WTC11 (cell line): Measurements from ENCODE around the gene PMM1. TPM values are rescaled to one million over a fixed set of nuclear protein-coding genes. Genes with fewer than 3 reads are reported as not detected.
"Not testable (repeated sequence)": the region's sequence is repeated elsewhere in the genome, so short reads cannot be mapped to it uniquely, and the experiment has no call there.

Experiments used
- ATAC-seq: fragments of 200-7000 bp; cut with Tn5 transposase; 2 replicates; pipeline ENCODE4 v1.10.0; 2021; ENCODE audit warnings: mild to moderate bottlenecking, moderate library complexity
- CTCF ChIA-PET: fragments of 300-600 bp; sonication (Branson Sonifier 250); formaldehyde crosslinking; loops from one replicate; lab custom pipeline; 2021; ENCODE audit warnings: antibody characterized with exemption; lab: Charles Lee
- POLR2A ChIA-PET: fragments of 350-600 bp; sonication (Branson Sonifier 250); formaldehyde crosslinking; loops from one replicate; lab custom pipeline; 2021; ENCODE audit warnings: antibody characterized with exemption; lab: Charles Lee
- DNase-seq: peaks from one replicate; pipeline ENCODE4 v3.0.0; 2021; ENCODE audit warnings: low spot score
- H3K27ac Mint-ChIP-seq: 2 replicates; pipeline ENCODE4 v1.8.0; 2021; ENCODE audit warnings: mixed read lengths
- H3K27me3 Mint-ChIP-seq: 2 replicates; pipeline ENCODE4 v1.8.0; 2021; ENCODE audit warnings: low read depth, mild to moderate bottlenecking, moderate library complexity, mixed read lengths
- H3K36me3 Mint-ChIP-seq: 2 replicates; pipeline ENCODE4 v1.8.0; 2021; ENCODE audit warnings: mixed read lengths
- H3K4me1 Mint-ChIP-seq: 2 replicates; pipeline ENCODE4 v1.8.0; 2022; ENCODE audit warnings: mixed read lengths
- H3K4me3 Mint-ChIP-seq: 2 replicates; pipeline ENCODE4 v1.8.0; 2021; ENCODE audit warnings: mild to moderate bottlenecking, moderate library complexity, mixed read lengths
- H3K9me3 Mint-ChIP-seq: 2 replicates; pipeline ENCODE4 v1.8.0; 2021; ENCODE audit warnings: mixed read lengths
- EMX1 ChIP-seq: fragments of 250-450 bp; sonication (Bioruptor Pico); IDR thresholded peaks from 2 replicates; pipeline ENCODE4 v1.8.0; 2021; ENCODE audit warnings: mild to moderate bottlenecking
- FOXJ3 ChIP-seq: sonication (generic); formaldehyde crosslinking; IDR thresholded peaks from 2 replicates; pipeline ENCODE4 v1.9.0; 2021; ENCODE audit warnings: missing genetic modification reagents, mild to moderate bottlenecking, borderline replicate concordance
- FOXK1 ChIP-seq: sonication (generic); formaldehyde crosslinking; IDR thresholded peaks from 2 replicates; pipeline ENCODE4 v1.8.0; 2022; ENCODE audit warnings: mild to moderate bottlenecking, moderate library complexity, missing genetic modification reagents
- KAT7 ChIP-seq: sonication (generic); formaldehyde crosslinking; IDR thresholded peaks from 2 replicates; pipeline ENCODE4 v1.8.1; 2023; ENCODE audit warnings: missing genetic modification reagents, mild to moderate bottlenecking, borderline replicate concordance
- NFATC4 ChIP-seq: fragments of 250-450 bp; sonication (Bioruptor Pico); IDR thresholded peaks from 2 replicates; pipeline ENCODE4 v1.9.0; 2021; ENCODE audit warnings: mild to moderate bottlenecking
- NFE2L1 ChIP-seq: sonication (generic); formaldehyde crosslinking; IDR thresholded peaks from 2 replicates; pipeline ENCODE4 v1.8.1; 2023; ENCODE audit warnings: missing genetic modification reagents
- OVOL2 ChIP-seq: fragments of 250-450 bp; sonication (Bioruptor Pico); IDR thresholded peaks from 2 replicates; pipeline ENCODE4 v1.9.0; 2021; ENCODE audit warnings: mild to moderate bottlenecking, borderline replicate concordance
- RELA ChIP-seq: sonication (generic); formaldehyde crosslinking; IDR thresholded peaks from 2 replicates; pipeline ENCODE4 v1.8.1; 2022; ENCODE audit warnings: missing genetic modification reagents, mild to moderate bottlenecking, borderline replicate concordance
- SMAD4 ChIP-seq: sonication (generic); formaldehyde crosslinking; IDR thresholded peaks from 2 replicates; pipeline ENCODE4 v1.8.0; 2022; ENCODE audit warnings: mild to moderate bottlenecking, missing genetic modification reagents
- TCF7 ChIP-seq: sonication (generic); formaldehyde crosslinking; IDR thresholded peaks from 2 replicates; pipeline ENCODE4 v1.8.0; 2022; ENCODE audit warnings: mild to moderate bottlenecking, low read depth, missing genetic modification reagents, moderate library complexity
- TP53 ChIP-seq: sonication (generic); formaldehyde crosslinking; IDR thresholded peaks from 2 replicates; pipeline ENCODE4 v1.8.1; 2023; ENCODE audit warnings: mild to moderate bottlenecking, missing genetic modification reagents
- ZNF232 ChIP-seq: sonication (generic); formaldehyde crosslinking; IDR thresholded peaks from 2 replicates; pipeline ENCODE4 v1.8.0; 2022; ENCODE audit warnings: mild to moderate bottlenecking, missing genetic modification reagents
- ZNF281 ChIP-seq: sonication (generic); formaldehyde crosslinking; IDR thresholded peaks from 2 replicates; pipeline ENCODE4 v1.8.0; 2023; ENCODE audit warnings: mild to moderate bottlenecking, missing genetic modification reagents
- ZNF416 ChIP-seq: fragments of 250-450 bp; sonication (Bioruptor Pico); IDR thresholded peaks from 2 replicates; pipeline ENCODE4 v1.9.0; 2021; ENCODE audit warnings: mild to moderate bottlenecking, inconsistent platforms
- ZNF425 ChIP-seq: fragments of 250-450 bp; sonication (Bioruptor Pico); conservative IDR thresholded peaks from 2 replicates; pipeline ENCODE4 v1.9.0; 2021; ENCODE audit warnings: mild to moderate bottlenecking
- ZNF512 ChIP-seq: sonication (generic); formaldehyde crosslinking; IDR thresholded peaks from 2 replicates; pipeline ENCODE4 v1.8.1; 2022; ENCODE audit warnings: missing genetic modification reagents, borderline replicate concordance
- total RNA-seq: library from RNA; stranded (reverse); gene quantifications from 3 replicates; pipeline ENCODE4 v1.2.3, GENCODE V29; 2021
- TF ChIP-seq, protein P1 (sequence below): sonication (generic); formaldehyde crosslinking; IDR thresholded peaks from 2 replicates; pipeline ENCODE4 v1.8.0; 2023; ENCODE audit warnings: missing genetic modification reagents, mild to moderate bottlenecking, borderline replicate concordance
- TF ChIP-seq, protein P2 (sequence below): sonication (generic); formaldehyde crosslinking; IDR thresholded peaks from 2 replicates; pipeline ENCODE4 v1.8.0; 2022; ENCODE audit warnings: mild to moderate bottlenecking, missing genetic modification reagents
- TF ChIP-seq, protein P3 (sequence below): sonication (generic); formaldehyde crosslinking; IDR thresholded peaks from 2 replicates; pipeline ENCODE4 v1.8.1; 2023; ENCODE audit warnings: mild to moderate bottlenecking, missing genetic modification reagents, moderate library complexity

PMM1 gene
- total RNA-seq, 1 experiment from 2014 or later: 15.7 TPM

DNA sequence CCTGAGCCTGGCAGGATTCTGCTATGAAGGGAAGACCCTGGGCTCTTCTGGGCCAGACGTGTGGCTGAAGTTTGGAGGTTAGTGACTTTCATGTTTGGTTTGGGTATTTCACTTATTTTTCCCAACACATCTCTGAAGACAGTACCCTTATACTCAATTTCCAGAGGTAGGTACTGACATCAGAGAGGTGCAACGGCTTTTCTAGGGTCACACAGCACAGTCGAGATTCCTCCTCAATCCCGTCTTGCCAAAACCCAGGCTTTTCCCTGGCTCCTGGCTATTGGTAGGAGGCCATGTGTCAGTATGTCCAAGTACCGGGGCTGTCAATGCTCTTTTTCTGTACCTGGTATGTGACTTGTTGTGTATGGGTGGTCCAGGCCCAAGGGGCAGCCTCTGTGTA is 6.1 kb upstream of the PMM1 start (continued):
- TF ChIP-seq, protein P1, sequence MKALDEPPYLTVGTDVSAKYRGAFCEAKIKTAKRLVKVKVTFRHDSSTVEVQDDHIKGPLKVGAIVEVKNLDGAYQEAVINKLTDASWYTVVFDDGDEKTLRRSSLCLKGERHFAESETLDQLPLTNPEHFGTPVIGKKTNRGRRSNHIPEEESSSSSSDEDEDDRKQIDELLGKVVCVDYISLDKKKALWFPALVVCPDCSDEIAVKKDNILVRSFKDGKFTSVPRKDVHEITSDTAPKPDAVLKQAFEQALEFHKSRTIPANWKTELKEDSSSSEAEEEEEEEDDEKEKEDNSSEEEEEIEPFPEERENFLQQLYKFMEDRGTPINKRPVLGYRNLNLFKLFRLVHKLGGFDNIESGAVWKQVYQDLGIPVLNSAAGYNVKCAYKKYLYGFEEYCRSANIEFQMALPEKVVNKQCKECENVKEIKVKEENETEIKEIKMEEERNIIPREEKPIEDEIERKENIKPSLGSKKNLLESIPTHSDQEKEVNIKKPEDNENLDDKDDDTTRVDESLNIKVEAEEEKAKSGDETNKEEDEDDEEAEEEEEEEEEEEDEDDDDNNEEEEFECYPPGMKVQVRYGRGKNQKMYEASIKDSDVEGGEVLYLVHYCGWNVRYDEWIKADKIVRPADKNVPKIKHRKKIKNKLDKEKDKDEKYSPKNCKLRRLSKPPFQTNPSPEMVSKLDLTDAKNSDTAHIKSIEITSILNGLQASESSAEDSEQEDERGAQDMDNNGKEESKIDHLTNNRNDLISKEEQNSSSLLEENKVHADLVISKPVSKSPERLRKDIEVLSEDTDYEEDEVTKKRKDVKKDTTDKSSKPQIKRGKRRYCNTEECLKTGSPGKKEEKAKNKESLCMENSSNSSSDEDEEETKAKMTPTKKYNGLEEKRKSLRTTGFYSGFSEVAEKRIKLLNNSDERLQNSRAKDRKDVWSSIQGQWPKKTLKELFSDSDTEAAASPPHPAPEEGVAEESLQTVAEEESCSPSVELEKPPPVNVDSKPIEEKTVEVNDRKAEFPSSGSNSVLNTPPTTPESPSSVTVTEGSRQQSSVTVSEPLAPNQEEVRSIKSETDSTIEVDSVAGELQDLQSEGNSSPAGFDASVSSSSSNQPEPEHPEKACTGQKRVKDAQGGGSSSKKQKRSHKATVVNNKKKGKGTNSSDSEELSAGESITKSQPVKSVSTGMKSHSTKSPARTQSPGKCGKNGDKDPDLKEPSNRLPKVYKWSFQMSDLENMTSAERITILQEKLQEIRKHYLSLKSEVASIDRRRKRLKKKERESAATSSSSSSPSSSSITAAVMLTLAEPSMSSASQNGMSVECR (CRISPR knock-in tag): no peak
- TF ChIP-seq EMX1 (CRISPR knock-in tag) (no peak), TCF7 (no peak), ZNF232 (no peak), KAT7 (no peak), NFE2L1 (CRISPR knock-in tag) (no peak), FOXJ3 (CRISPR knock-in tag) (no peak), ZNF512 (CRISPR knock-in tag) (no peak), RELA (CRISPR knock-in tag) (no peak), OVOL2 (CRISPR knock-in tag) (no peak), TP53 (CRISPR knock-in tag) (no peak)

- H3K4me1 Mint-ChIP-seq, H3K4me3 Mint-ChIP-seq, DNase-seq, H3K9me3 Mint-ChIP-seq, ATAC-seq, H3K27ac Mint-ChIP-seq, H3K36me3 Mint-ChIP-seq, POLR2A ChIA-PET: not testable (repeated sequence)
- CTCF ChIA-PET: interaction anchor here (1.2 to 2.0 kb wide), 2 partner anchors 10 to 16 kb away, joined by 5 to 8 read pairs; no protein-coding TSS in a partner anchor
- H3K27me3 Mint-ChIP-seq: peaks cover 16% of the 10 kb centered on the region; the same call in 1 of the 2 replicates
Observed at GRCh38 chr22:41593336-41593960, 3.8 kb upstream of the PMM1 start.

GRCh38 chr22:41587347-41587723 is 2.3 kb downstream of the PMM1 start:
- no peaks in the 10 kb centered on the region for H3K36me3 Mint-ChIP-seq
- no peak overlapping the region for H3K27ac Mint-ChIP-seq
- ChIA-PET POLR2A (no interaction called here), CTCF (interaction anchor here (0.7 to 1.6 kb wide), 2 partner anchors 10 kb away, joined by 3 to 6 read pairs; no protein-coding TSS in a partner anchor)
- peaks cover 2% of the 10 kb centered on the region; the same call in 1 of the 2 replicates for H3K27me3 Mint-ChIP-seq
- ATAC-seq (no peak), DNase-seq (no peak)
- H3K9me3 Mint-ChIP-seq: no peaks in the 10 kb centered on the region
- peaks cover 6% of the 10 kb centered on the region for H3K4me1 Mint-ChIP-seq
- no peak overlapping the region for H3K4me3 Mint-ChIP-seq
- TF ChIP-seq, protein P2, sequence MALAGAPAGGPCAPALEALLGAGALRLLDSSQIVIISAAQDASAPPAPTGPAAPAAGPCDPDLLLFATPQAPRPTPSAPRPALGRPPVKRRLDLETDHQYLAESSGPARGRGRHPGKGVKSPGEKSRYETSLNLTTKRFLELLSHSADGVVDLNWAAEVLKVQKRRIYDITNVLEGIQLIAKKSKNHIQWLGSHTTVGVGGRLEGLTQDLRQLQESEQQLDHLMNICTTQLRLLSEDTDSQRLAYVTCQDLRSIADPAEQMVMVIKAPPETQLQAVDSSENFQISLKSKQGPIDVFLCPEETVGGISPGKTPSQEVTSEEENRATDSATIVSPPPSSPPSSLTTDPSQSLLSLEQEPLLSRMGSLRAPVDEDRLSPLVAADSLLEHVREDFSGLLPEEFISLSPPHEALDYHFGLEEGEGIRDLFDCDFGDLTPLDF: no peak
- TF ChIP-seq, protein P3, sequence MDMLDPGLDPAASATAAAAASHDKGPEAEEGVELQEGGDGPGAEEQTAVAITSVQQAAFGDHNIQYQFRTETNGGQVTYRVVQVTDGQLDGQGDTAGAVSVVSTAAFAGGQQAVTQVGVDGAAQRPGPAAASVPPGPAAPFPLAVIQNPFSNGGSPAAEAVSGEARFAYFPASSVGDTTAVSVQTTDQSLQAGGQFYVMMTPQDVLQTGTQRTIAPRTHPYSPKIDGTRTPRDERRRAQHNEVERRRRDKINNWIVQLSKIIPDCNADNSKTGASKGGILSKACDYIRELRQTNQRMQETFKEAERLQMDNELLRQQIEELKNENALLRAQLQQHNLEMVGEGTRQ: no peak
- no peak for TF ChIP-seq ZNF281 (CRISPR knock-in tag)
- TF ChIP-seq ZNF425 (CRISPR knock-in tag): no peak
- no peak for TF ChIP-seq RELA (CRISPR knock-in tag)
- TF ChIP-seq ZNF416: no peak
- no peak for TF ChIP-seq FOXK1 (CRISPR knock-in tag)
- TF ChIP-seq SMAD4 (CRISPR knock-in tag): no peak
- no peak for TF ChIP-seq NFATC4 (CRISPR knock-in tag)
